ENCODE measurements around the gene UCP3.

GRCh38 chr11:74012074-74012809, 3.4 kb upstream of the UCP3 start:
- TF ChIP-seq CTCF (IDR thresholded peaks at IDR 0.05) = no peak
- no peak for TF ChIP-seq POLR2AphosphoS5 (IDR thresholded peaks at IDR 0.05)
- TF ChIP-seq POLR2A (IDR thresholded peaks at IDR 0.05) = no peak

Measured in prostate gland (tissue), 2 donors.